Liver (tissue), 9 donors: ENCODE measurements around the gene CCL19. TPM values are rescaled to one million over a fixed set of nuclear protein-coding genes. Genes with fewer than 3 reads are reported as not detected.

Experiments
- DNase-seq: peaks from one replicate; pipeline ENCODE4 v3.0.0-alpha.2; 2017; ENCODE audit warnings: low spot score
- H3K27ac ChIP-seq, 2 donors: one replicate each; pipeline ENCODE4 v1.7.0; 2013; ENCODE audit warnings: inconsistent platforms in 2 of 2, low read length in 2 of 2, control low read depth in 1 of 2, low read depth in 1 of 2, mild to moderate bottlenecking in 1 of 2
- H3K27me3 ChIP-seq, 4 donors: one replicate each; pipeline versions ENCODE4 v1.6.1 to v1.7.0; 2013; ENCODE audit warnings: low read length in 3 of 4, inconsistent platforms in 1 of 4, mild to moderate bottlenecking in 1 of 4, moderate library complexity in 1 of 4; ENCODE audit not compliant: control insufficient read depth in 4 of 4, insufficient read depth in 4 of 4
- H3K36me3 ChIP-seq, 4 donors: one replicate each; pipeline versions ENCODE4 v1.6.1 to v1.7.0; 2013; ENCODE audit warnings: low read length in 3 of 4, mild to moderate bottlenecking in 3 of 4, low read depth in 1 of 4, moderate library complexity in 1 of 4; ENCODE audit not compliant: control insufficient read depth in 4 of 4, insufficient read depth in 3 of 4
- H3K4me1 ChIP-seq, 4 donors: one replicate each; pipeline versions ENCODE4 v1.6.1 to v1.7.0; 2013; ENCODE audit warnings: low read length in 3 of 4, mild to moderate bottlenecking in 3 of 4, moderate library complexity in 1 of 4; ENCODE audit not compliant: control insufficient read depth in 4 of 4, insufficient read depth in 4 of 4
- H3K4me3 ChIP-seq, 3 donors: one replicate each; pipeline versions ENCODE4 v1.6.1 to v1.7.0; 2013; ENCODE audit warnings: low read length in 3 of 3, control low read depth in 1 of 3, low read depth in 1 of 3, mild to moderate bottlenecking in 1 of 3
- H3K9ac ChIP-seq, 2 donors: one replicate each; pipeline ENCODE4 v1.7.0; 2013; ENCODE audit warnings: low read length in 2 of 2, mild to moderate bottlenecking in 2 of 2, moderate library complexity in 2 of 2, control low read depth in 1 of 2, low read depth in 1 of 2
- H3K9me3 ChIP-seq, 4 donors: one replicate each; pipeline versions ENCODE4 v1.6.1 to v1.7.0; 2013; ENCODE audit warnings: low read length in 3 of 4; ENCODE audit not compliant: control insufficient read depth in 4 of 4
- EGR1 ChIP-seq, 2 donors: IDR thresholded peaks; 2 replicates each; pipeline ENCODE4 v1.6.1; 2016 to 2018; ENCODE audit warnings: antibody characterized with exemption in 2 of 2, low read depth in 2 of 2
- FOXA1 ChIP-seq: IDR thresholded peaks from 2 replicates; pipeline ENCODE4 v1.6.1; 2016; ENCODE audit warnings: antibody characterized with exemption
- FOXA2 ChIP-seq: IDR thresholded peaks from 2 replicates; pipeline ENCODE4 v1.6.1; 2016; ENCODE audit warnings: antibody characterized with exemption
- GABPA ChIP-seq, 2 donors: IDR thresholded peaks in 1 of 2; conservative IDR thresholded peaks in 1 of 2; 2 replicates each; pipeline ENCODE4 v1.6.1; 2016; ENCODE audit warnings: antibody characterized with exemption in 2 of 2, mild to moderate bottlenecking in 1 of 2, moderate library complexity in 1 of 2
- HNF4A ChIP-seq, 2 donors: conservative IDR thresholded peaks; 2 replicates each; pipeline ENCODE4 v1.6.1; 2016; ENCODE audit warnings: antibody characterized with exemption in 2 of 2, mild to moderate bottlenecking in 2 of 2
- HNF4G ChIP-seq: IDR thresholded peaks from 2 replicates; pipeline ENCODE4 v1.6.1; 2016; ENCODE audit warnings: antibody characterized with exemption
- JUND ChIP-seq, 2 donors: IDR thresholded peaks; 2 replicates each; pipeline ENCODE4 v1.6.1; 2016; ENCODE audit warnings: antibody characterized with exemption in 2 of 2
- NR2F2 ChIP-seq: IDR thresholded peaks from 2 replicates; pipeline ENCODE4 v1.6.1; 2016; ENCODE audit warnings: antibody characterized with exemption
- RAD21 ChIP-seq, 2 donors: IDR thresholded peaks; 2 replicates each; pipeline ENCODE4 v1.6.1; 2016; ENCODE audit warnings: antibody characterized with exemption in 2 of 2, mild to moderate bottlenecking in 2 of 2
- RXRA ChIP-seq, 2 donors: IDR thresholded peaks; 2 replicates each; pipeline ENCODE4 v1.6.1; 2017 to 2018; ENCODE audit warnings: antibody characterized with exemption in 2 of 2, mild to moderate bottlenecking in 1 of 2
- SP1 ChIP-seq: IDR thresholded peaks from 2 replicates; pipeline ENCODE4 v1.6.1; 2018; ENCODE audit warnings: antibody characterized with exemption, mild to moderate bottlenecking
- TAF1 ChIP-seq: conservative IDR thresholded peaks from 2 replicates; pipeline ENCODE4 v1.6.1; 2016; ENCODE audit warnings: antibody characterized with exemption, mild to moderate bottlenecking
- YY1 ChIP-seq: IDR thresholded peaks from 2 replicates; pipeline ENCODE4 v1.6.1; 2016; ENCODE audit warnings: antibody characterized with exemption, mild to moderate bottlenecking
- WGBS: extraction: QIAGEN DNeasy Blood & Tissue Kit; methylation state at CpG from one replicate; pipeline ENCODE4 v1.1.7; 2013; 5-methylcytosine and 5-hydroxymethylcytosine counted together
- polyA plus RNA-seq, 2 donors: library from polyadenylated mRNA; stranded (reverse) in 1 of 2; unstranded in 1 of 2; fragments of 200-250 nt in 1 of 2; fragments of >200 nt in 1 of 2; fragmentation: Nextera tagmentation in 1 of 2; extraction: Ambion mirVana in 1 of 2; gene quantifications; one replicate each; pipeline versions ENCODE4 v1.2.1 to v1.2.3, GENCODE V29; 2013 to 2015
- total RNA-seq, 2 donors: library from RNA; depleted of rRNA; stranded (reverse); fragments of >200 nt; gene quantifications; one replicate each; pipeline ENCODE4 v1.2.3, GENCODE V29; 2014
- TF ChIP-seq, protein P1 (sequence below): fragments of 150-350 bp; IDR thresholded peaks from 2 replicates; pipeline ENCODE4 v1.5.1; 2017; ENCODE audit warnings: improper control_type of control experiment, low read depth, low read length; ENCODE audit not compliant: missing input control
- TF ChIP-seq, protein P2 (sequence below): IDR thresholded peaks from 2 replicates; pipeline ENCODE4 v1.6.1; 2016; ENCODE audit warnings: antibody characterized with exemption
- TF ChIP-seq, protein P3 (sequence below): IDR thresholded peaks from 2 replicates; pipeline ENCODE4 v1.6.1; 2016; ENCODE audit warnings: antibody characterized with exemption
- TF ChIP-seq, protein P4 (sequence below): IDR thresholded peaks from 2 replicates; pipeline ENCODE4 v1.6.1; 2016; ENCODE audit warnings: antibody characterized with exemption, mild to moderate bottlenecking
- TF ChIP-seq, protein P5 (sequence below): IDR thresholded peaks from 2 replicates; pipeline ENCODE4 v1.6.1; 2016; ENCODE audit warnings: antibody characterized with exemption
- donor health status: healthy.
- donor health status: healthy.
- donor health status: healthy.
- donor health status: healthy.
- donor health status: healthy.

The CCL19 gene
- total and polyA plus RNA-seq, 4 donors = 0.33 to 2.9 (median 0.65) TPM; not detected in 1

DNA sequence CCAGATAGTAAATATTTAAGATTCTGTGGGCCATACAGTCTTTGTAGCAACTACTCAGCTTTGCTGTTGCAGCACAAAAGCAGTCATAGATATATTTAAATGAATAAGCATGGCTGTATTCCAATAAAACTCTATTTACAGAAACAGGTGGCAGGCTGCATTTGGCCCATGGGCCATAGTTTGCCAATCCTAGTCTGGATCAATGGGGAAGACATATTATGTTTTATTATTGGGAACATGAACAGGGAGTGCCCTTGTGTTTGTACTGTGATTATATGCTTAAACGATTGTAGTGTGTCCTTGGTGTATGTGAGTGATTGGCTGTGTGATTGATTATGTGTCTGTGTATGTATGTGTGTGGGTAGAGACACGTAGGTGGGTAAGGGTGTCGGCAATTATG, 16.6 kb downstream of the CCL19 start:
- Histone ChIP-seq H3K36me3 (peaks cover 0 to under 1% (median 0%) of the 10 kb centered on the region in 4 donors), H3K4me3 (no peak overlapping the region), H3K9ac (no peak overlapping the region), H3K27ac (no peak overlapping the region), H3K4me1 (peaks cover 0 to 14% (median 8%) of the 10 kb centered on the region in 4 donors), H3K9me3 (no peaks in the 10 kb centered on the region), H3K27me3 (no peaks in the 10 kb centered on the region)
- DNase-seq = no peak
- 56% methylated on average over 3 of the region's 3 CpGs for WGBS
- TF ChIP-seq, protein P1, sequence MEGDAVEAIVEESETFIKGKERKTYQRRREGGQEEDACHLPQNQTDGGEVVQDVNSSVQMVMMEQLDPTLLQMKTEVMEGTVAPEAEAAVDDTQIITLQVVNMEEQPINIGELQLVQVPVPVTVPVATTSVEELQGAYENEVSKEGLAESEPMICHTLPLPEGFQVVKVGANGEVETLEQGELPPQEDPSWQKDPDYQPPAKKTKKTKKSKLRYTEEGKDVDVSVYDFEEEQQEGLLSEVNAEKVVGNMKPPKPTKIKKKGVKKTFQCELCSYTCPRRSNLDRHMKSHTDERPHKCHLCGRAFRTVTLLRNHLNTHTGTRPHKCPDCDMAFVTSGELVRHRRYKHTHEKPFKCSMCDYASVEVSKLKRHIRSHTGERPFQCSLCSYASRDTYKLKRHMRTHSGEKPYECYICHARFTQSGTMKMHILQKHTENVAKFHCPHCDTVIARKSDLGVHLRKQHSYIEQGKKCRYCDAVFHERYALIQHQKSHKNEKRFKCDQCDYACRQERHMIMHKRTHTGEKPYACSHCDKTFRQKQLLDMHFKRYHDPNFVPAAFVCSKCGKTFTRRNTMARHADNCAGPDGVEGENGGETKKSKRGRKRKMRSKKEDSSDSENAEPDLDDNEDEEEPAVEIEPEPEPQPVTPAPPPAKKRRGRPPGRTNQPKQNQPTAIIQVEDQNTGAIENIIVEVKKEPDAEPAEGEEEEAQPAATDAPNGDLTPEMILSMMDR = no peak
- TF ChIP-seq, protein P2, sequence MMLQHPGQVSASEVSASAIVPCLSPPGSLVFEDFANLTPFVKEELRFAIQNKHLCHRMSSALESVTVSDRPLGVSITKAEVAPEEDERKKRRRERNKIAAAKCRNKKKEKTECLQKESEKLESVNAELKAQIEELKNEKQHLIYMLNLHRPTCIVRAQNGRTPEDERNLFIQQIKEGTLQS = no peak
- TF ChIP-seq RXRA (IDR thresholded peaks at IDR 0.05) = no peak
- TF ChIP-seq, protein P3, sequence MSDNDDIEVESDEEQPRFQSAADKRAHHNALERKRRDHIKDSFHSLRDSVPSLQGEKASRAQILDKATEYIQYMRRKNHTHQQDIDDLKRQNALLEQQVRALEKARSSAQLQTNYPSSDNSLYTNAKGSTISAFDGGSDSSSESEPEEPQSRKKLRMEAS = no peak
- TF ChIP-seq YY1 = no peak
- no peak for TF ChIP-seq HNF4A (conservative IDR thresholded peaks at IDR 0.05)
- no peak for TF ChIP-seq FOXA2

DNA sequence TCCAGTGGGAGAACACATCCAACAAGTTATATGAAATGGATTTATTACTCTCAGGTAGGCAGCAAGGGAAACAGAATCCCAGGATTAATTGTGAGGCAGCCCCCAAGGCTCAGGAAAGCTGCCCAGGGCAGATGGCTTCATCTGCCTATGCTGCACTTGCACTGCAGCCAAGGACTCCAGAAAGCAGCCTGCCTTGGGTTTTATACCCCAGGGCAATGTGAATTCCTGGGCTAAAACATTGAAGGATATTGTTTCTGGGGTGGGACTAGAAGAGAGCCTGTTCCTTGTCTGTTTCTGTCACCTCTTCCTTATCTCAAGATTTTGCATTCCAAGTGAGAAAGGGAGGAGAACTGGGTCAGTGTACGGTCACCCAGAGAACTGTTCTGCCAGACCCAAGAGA, 19.8 kb downstream of the CCL19 start:
- WGBS = 90% methylated on average over 1 of the region's 1 CpG
- no peak overlapping the region for H3K4me3 ChIP-seq
- no peak overlapping the region for H3K27ac ChIP-seq
- no peak for DNase-seq
- H3K9ac ChIP-seq = no peak overlapping the region
- H3K36me3 ChIP-seq = peaks cover 0 to 5% (median 0%) of the 10 kb centered on the region in 4 donors
- H3K4me1 ChIP-seq = peaks cover 2 to 21% (median 17%) of the 10 kb centered on the region in 4 donors
- TF ChIP-seq NR2F2 (no peak), JUND (IDR thresholded peaks at IDR 0.05) (no peak), FOXA2 (no peak), RXRA (IDR thresholded peaks at IDR 0.05) (no peak), HNF4A (conservative IDR thresholded peaks at IDR 0.05) (no peak), HNF4G (no peak), FOXA1 (no peak), GABPA (IDR thresholded peaks at IDR 0.05 in 1 of 2, conservative IDR thresholded peaks at IDR 0.05 in 1 of 2) (no peak), SP1 (no peak), RAD21 (IDR thresholded peaks at IDR 0.05) (no peak), YY1 (no peak), EGR1 (IDR thresholded peaks at IDR 0.05; ENCODE audit: low read depth in 2 of 2) (no peak), TAF1 (no peak)
- TF ChIP-seq, protein P4, sequence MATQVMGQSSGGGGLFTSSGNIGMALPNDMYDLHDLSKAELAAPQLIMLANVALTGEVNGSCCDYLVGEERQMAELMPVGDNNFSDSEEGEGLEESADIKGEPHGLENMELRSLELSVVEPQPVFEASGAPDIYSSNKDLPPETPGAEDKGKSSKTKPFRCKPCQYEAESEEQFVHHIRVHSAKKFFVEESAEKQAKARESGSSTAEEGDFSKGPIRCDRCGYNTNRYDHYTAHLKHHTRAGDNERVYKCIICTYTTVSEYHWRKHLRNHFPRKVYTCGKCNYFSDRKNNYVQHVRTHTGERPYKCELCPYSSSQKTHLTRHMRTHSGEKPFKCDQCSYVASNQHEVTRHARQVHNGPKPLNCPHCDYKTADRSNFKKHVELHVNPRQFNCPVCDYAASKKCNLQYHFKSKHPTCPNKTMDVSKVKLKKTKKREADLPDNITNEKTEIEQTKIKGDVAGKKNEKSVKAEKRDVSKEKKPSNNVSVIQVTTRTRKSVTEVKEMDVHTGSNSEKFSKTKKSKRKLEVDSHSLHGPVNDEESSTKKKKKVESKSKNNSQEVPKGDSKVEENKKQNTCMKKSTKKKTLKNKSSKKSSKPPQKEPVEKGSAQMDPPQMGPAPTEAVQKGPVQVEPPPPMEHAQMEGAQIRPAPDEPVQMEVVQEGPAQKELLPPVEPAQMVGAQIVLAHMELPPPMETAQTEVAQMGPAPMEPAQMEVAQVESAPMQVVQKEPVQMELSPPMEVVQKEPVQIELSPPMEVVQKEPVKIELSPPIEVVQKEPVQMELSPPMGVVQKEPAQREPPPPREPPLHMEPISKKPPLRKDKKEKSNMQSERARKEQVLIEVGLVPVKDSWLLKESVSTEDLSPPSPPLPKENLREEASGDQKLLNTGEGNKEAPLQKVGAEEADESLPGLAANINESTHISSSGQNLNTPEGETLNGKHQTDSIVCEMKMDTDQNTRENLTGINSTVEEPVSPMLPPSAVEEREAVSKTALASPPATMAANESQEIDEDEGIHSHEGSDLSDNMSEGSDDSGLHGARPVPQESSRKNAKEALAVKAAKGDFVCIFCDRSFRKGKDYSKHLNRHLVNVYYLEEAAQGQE = no peak
- TF ChIP-seq, protein P1 = no peak
- TF ChIP-seq, protein P2 = no peak
- TF ChIP-seq, protein P3 = no peak
- TF ChIP-seq, protein P5, sequence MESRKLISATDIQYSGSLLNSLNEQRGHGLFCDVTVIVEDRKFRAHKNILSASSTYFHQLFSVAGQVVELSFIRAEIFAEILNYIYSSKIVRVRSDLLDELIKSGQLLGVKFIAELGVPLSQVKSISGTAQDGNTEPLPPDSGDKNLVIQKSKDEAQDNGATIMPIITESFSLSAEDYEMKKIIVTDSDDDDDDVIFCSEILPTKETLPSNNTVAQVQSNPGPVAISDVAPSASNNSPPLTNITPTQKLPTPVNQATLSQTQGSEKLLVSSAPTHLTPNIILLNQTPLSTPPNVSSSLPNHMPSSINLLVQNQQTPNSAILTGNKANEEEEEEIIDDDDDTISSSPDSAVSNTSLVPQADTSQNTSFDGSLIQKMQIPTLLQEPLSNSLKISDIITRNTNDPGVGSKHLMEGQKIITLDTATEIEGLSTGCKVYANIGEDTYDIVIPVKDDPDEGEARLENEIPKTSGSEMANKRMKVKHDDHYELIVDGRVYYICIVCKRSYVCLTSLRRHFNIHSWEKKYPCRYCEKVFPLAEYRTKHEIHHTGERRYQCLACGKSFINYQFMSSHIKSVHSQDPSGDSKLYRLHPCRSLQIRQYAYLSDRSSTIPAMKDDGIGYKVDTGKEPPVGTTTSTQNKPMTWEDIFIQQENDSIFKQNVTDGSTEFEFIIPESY = no peak
- H3K9me3 ChIP-seq = no peaks in the 10 kb centered on the region
- no peaks in the 10 kb centered on the region for H3K27me3 ChIP-seq
